Heart left ventricle (tissue), 13 donors: ENCODE results near the gene GNAT2.

ENCODE experiments used
- CTCF ChIP-seq, 12 donors: fragments of 200-600 bp; sonication (generic) in 4 of 12; IDR thresholded peaks; one replicate each; pipeline versions ENCODE4 v1.5.0 to v1.8.0; 2018 to 2022; ENCODE audit warnings: antibody characterized with exemption in 12 of 12, mild to moderate bottlenecking in 5 of 12
- POLR2A ChIP-seq, 2 donors: fragments of 450-650 bp; IDR thresholded peaks; one replicate each; pipeline ENCODE4 v1.6.1; 2017; ENCODE audit warnings: antibody characterized with exemption in 2 of 2, mild to moderate bottlenecking in 2 of 2, moderate library complexity in 2 of 2
- donor health status: ischemic (EF 13 %, LVEDD 7.1; RV severe dilation, severe dysfunction).
- donor health status: DM: no; HTN: yes; CAD: no.
- donor health status: DM: no; HTN: no; CAD: no.
- donor health status: ischemic (EF 25% LVEDD 6.9; RV normal size, moderate dysfunction).
- donor health status: ischemic (EF 25% LVEDD 5.7; RV mildly dilated, moderate dysfunction).
- donor health status: ischemic (EF 35%, LVEDD 5.7; RV mildly dilated, moderate dysfunction).
- donor health status: nonischemic (EF 11% LVEDD 7.7; RV severe dilation, severe dysfunction).
- donor health status: DM: yes; HTN: yes; CAD: no.
- donor health status: PGD.
- donor health status: ischemic (EF 29% LVEDD 5.4; RV normal size, mild dysfunction).
- donor health status: nonischemic (EF 23%, LVEDD 6.1; RV moderate dilation, normal function).

- TF ChIP-seq CTCF (IDR thresholded peaks at IDR 0.05) (no peak), POLR2A (IDR thresholded peaks at IDR 0.05) (no peak)
These were observed 48.8 kb upstream of the GNAT2 start for GRCh38 chr1:109668123-109668775.
